GM18951 (cell line): ENCODE data around the gene GXYLT2.

Experiments
- POLR2A ChIP-seq: IDR thresholded peaks from 4 replicates; pipeline ENCODE4 v1.6.1; 2011; ENCODE audit warnings: mild to moderate bottlenecking; ENCODE audit not compliant: insufficient read length, insufficient read depth; ENCODE audit errors: extremely low read depth
- in situ Hi-C: fragments of 300-500 bp; cut with MboI; formaldehyde crosslinking; loops from one replicate; pipeline ENCODE4 v1.12.0; 2022; ENCODE audit warnings: low sequenced_read_pairs, mixed read lengths, inconsistent platforms; ENCODE audit not compliant: unreplicated experiment

The GXYLT2 gene

GRCh38 chr3:72887705-72888545 lies at the start of gene GXYLT2:
TSS of gene GXYLT2 (plus strand) at chr3:72888046. CDS start at chr3:72888234, 188 bp downstream.
- in situ Hi-C loops, result no loop called here
- TF ChIP-seq POLR2A, result no peak

- in situ Hi-C loops, result no loop called here
- no peak for TF ChIP-seq POLR2A
Observed at GRCh38 chr3:72839057-72839456, 48.8 kb upstream of the GXYLT2 start.

GRCh38 chr3:72844436-72844993 lies 43.3 kb upstream of the GXYLT2 start:
- no peak for TF ChIP-seq POLR2A
- in situ Hi-C loops, result no loop called here

GRCh38 chr3:72846166-72846565 lies 41.7 kb upstream of the GXYLT2 start:
- TF ChIP-seq POLR2A, result no peak
- in situ Hi-C loops, result no loop called here

GRCh38 chr3:72847282-72847681 lies 40.6 kb upstream of the GXYLT2 start:
- in situ Hi-C loops, result no loop called here
- TF ChIP-seq POLR2A, result no peak

GRCh38 chr3:72847751-72848702 lies 39.8 kb upstream of the GXYLT2 start, which contains the start of gene SHQ1:
TSS of gene SHQ1 (minus strand) at chr3:72848445. CDS start at chr3:72848340, 105 bp downstream.
- TF ChIP-seq POLR2A, result peak; percentile 80
- in situ Hi-C loops, result no loop called here

GRCh38 chr3:72848703-72849081 lies 39.2 kb upstream of the GXYLT2 start:
- in situ Hi-C loops, result no loop called here
- no peak for TF ChIP-seq POLR2A

- in situ Hi-C loops, result no loop called here
Observed at GRCh38 chr3:72855001-72855400, 32.8 kb upstream of the GXYLT2 start.

GRCh38 chr3:72860053-72860452 lies 27.8 kb upstream of the GXYLT2 start:
- in situ Hi-C loops, result no loop called here
- no peak for TF ChIP-seq POLR2A

More at GRCh38 chr3:72855001-72855400, 32.8 kb upstream of the GXYLT2 start:
- no peak for TF ChIP-seq POLR2A

- in situ Hi-C loops, result no loop called here
- TF ChIP-seq POLR2A, result no peak
Observed at GRCh38 chr3:72860846-72861245, 27.0 kb upstream of the GXYLT2 start.

GRCh38 chr3:72862314-72863090 lies 25.3 kb upstream of the GXYLT2 start:
- TF ChIP-seq POLR2A, result no peak
- in situ Hi-C loops, result no loop called here

GRCh38 chr3:72872183-72872582 lies 15.7 kb upstream of the GXYLT2 start:
- no peak for TF ChIP-seq POLR2A
- in situ Hi-C loops, result no loop called here

- no peak for TF ChIP-seq POLR2A
- in situ Hi-C loops, result no loop called here
Observed at GRCh38 chr3:72887343-72887704, 522 bp upstream of the GXYLT2 start.
